HG03108 (cell line): ENCODE data around the gene CCDC93.
"Not testable (repeated sequence)": the region's sequence is repeated elsewhere in the genome, so short reads cannot be mapped to it uniquely, and the experiment has no call there.

Experiments
- ATAC-seq: cut with Tn5 transposase; IDR thresholded peaks from one replicate; pipeline ENCODE4 v1.9.1; 2021; ENCODE audit warnings: moderate library complexity; ENCODE audit not compliant: unreplicated experiment

The CCDC93 gene

GRCh38 chr2:117957616-117958015 lies 56.3 kb downstream of the CCDC93 start:
- ATAC-seq, result no peak

GRCh38 chr2:117956036-117956796 lies 57.7 kb downstream of the CCDC93 start:
- no peak for ATAC-seq

DNA sequence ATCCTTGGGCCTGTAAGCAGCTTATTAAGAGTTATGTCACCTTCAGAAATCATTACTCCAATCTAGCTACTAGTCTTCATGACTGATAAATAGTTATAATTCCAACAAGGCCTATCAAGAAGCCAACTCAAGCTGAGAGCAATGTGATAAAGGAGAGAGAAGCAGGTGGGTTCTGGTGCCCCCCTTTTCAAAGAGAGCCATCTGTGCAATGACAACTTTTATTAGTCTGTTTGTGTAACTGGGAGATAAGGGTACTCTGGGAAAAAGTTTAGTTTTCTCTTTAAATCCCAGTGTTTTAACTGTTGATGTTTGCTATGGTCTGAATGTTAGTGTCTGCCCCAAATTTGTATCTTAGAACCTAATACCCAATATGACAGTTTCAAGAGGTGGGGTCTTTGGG lies 60.6 kb downstream of the CCDC93 start:
- ATAC-seq, result no peak

- ATAC-seq, result no peak
Measured at GRCh38 chr2:117952701-117953100, 61.2 kb downstream of the CCDC93 start.

DNA sequence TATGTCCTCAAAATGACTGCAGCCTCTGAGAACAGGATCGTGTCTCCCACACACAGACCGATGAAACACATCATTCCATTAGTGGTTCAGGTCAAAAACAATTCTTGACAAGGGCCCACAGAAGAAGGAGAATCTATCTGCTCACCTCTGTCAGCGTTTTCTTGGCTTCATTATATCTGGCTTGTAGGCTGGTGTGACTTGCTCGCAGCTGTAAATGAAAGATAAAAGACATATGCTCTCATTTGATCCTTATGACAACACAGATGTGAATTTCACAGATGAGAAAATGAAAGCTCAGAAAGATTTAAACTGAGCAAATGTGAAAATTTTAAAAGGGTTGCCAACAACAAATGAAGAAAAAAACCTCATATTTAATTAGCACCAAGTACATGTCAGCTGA lies 61.6 kb downstream of the CCDC93 start:
- no peak for ATAC-seq

DNA sequence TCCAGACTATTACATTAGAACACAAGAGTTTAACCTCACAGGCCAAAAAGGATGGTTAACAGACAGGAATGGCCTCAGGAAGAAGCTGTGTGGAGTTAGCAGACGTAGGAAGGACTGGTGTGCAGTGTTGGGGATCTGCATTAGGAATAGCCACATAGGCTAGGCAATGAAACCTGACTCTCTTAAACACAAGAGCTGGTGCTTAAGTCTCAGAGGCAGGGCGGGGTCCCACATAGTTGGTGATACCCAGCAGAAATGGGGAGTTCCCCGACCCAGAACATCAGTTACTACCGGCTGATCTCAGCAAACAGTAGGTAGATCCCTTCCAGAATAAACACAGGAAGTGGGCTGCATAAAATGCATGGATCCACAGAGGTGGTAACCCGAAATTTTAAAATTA lies 64.1 kb downstream of the CCDC93 start:
- no peak for ATAC-seq

GRCh38 chr2:117948615-117949014 lies 65.3 kb downstream of the CCDC93 start:
- ATAC-seq, result no peak

DNA sequence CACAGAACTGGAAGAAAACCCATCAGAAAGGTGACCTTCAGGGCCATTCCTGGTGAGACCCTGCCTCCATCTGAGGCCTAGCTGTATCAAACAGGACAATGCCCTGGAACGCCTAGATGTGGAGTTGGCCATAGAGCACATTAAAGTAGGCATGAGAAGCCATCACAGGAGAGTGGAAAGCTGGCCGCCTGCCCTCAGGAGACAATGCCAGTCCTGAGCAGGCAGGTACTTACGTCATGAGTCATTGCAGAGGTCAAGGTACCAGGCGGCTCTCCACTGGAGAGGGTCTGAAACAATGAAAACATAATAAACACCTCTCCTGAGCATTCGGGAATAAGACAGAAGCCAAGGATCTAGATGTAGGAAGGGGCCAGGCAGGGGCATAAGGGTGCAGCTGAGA lies 68.6 kb downstream of the CCDC93 start:
- ATAC-seq, result no peak

- ATAC-seq, result no peak
Measured at GRCh38 chr2:117944816-117945215, 69.1 kb downstream of the CCDC93 start.

DNA sequence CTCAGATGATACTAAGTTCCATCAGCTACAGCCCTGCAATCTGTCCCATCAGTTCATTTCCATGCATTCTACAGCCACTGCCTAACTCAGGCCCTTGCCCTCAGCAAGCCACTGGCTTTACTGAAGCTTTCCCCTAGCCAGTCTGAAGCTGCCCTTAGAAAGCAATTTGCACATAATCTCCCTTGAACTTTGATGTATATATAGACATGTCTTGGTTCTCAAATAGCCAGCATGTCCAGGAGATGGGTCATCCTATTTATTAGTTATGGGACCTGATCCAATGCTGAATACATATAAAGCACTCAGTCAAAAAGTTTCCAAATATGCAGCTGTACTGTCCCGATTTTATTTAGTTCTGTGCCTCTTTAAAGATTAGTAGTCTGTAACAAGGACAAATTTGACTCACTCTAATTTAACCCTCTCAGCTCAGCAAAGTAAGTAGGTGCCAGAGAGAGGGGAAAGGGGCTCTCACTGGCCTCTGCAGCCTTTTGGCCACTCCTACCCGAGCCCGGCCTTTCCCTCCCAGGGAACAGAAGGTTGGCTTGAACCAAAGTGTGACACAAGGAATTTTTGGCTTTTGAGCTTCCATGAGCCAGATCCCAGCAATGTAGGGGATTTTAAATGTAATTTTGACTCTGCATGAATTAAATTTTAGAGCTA lies 70.7 kb downstream of the CCDC93 start:
- ATAC-seq, result no peak

GRCh38 chr2:117942551-117942950 lies 71.3 kb downstream of the CCDC93 start:
- no peak for ATAC-seq

DNA sequence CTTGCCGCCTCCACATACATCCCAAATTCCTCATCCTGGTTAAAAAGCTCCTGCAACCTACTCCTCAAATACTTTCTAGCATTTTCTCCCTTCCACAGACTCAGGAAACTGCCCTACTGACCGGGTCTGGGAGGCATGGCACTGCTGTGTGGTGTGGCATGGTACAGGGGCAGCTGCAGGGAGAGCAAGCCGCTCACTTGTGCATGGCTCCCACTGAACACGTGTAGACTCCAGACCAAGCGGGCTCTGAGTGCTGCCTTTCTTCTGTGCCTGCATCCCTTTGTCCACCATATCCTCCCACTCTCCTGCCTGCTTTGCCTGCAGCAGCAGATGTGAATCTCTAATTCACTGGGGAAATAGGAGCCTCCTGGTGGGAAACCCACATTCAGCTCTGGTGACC lies 72.2 kb downstream of the CCDC93 start:
- no peak for ATAC-seq

DNA sequence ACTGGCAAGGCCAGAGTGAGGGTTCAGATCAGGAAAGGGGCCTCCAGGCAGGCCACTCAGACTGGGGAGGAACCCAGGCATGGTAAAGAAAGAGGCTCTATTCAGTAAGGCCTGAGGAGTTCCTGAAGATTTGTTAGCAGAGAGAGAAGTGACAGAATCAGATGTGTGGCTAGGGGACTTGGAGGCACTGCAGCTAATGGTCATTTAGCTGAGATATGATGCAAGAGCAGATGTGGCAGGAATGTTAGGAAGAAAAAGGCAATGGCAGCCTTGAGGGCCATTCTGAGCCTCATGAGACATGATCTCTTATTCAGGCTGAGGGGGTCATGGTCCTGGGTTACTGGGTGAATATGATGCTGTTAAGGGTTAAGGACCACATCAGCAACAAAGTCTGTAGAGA lies 73.4 kb downstream of the CCDC93 start:
- ATAC-seq, result no peak

DNA sequence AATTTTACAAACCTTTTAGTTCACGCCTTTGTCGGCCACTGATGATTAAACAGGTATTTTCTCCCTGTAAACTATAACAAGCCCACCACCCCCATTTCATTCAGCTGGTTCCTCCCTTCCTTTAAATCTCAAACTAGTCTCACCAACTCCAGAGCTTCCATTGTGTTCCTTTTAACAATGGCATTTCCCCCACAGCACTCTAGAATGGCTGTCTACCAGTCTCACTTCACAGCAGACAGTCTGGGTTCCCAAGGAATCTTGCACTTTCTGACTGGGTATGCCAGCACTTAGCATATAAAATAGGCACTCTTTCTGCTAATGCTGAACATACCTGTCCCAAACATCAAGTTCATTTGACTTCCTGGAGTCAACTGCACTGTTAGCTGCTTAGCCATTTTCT lies 75.3 kb downstream of the CCDC93 start:
- no peak for ATAC-seq

DNA sequence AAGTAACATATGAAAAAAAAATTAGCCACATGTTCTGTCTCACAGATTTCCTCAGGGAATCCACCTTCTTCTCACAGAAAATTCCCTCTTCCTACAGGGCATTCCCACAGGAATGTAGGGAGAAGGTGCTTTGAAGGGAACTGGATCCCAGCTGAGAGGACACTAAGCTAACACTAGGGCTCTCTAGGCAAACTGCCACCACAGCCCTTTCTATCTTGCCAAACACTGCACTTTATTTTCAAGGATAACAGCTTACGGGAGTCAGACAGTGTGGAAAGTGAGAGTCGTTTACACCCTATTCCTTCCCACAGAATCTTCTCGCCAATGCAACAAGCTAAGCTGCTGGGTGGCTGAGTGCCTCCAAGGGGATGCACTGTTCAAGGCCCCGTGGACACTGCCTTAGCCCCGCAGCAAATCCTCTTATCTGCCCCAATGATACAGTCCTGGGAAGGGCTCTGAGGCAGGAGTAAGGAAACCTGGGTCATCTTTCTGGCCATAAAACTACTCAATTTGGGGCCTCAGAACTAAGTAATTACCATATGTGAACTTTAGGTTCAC lies 76.9 kb downstream of the CCDC93 start:
- no peak for ATAC-seq

GRCh38 chr2:117935954-117936353 lies 77.9 kb downstream of the CCDC93 start:
- no peak for ATAC-seq

GRCh38 chr2:117935456-117935855 lies 78.4 kb downstream of the CCDC93 start:
- ATAC-seq, result no peak

- ATAC-seq, result no peak
Measured at GRCh38 chr2:117933884-117934354, 80.0 kb downstream of the CCDC93 start.

- ATAC-seq, result no peak
Measured at GRCh38 chr2:117931978-117932377, 81.9 kb downstream of the CCDC93 start.

DNA sequence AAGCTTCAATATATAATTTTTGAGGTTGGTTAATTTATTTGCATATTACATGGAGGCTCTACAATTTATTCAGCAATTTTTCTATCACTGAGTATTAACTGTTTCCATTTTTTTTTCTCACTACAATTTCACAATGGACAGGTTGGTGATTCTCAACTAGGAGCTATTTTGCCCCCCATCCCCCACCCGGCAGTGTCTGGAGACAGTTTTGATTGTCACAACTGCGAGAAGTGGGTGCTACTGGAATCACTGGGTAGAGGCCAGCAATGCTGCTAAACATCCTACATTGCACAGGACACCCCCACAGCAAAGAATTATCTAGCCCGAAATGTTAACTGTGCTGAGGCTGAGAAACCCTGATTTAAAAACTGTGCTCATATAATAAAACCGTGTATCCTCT lies 82.6 kb downstream of the CCDC93 start:
- ATAC-seq, result no peak

DNA sequence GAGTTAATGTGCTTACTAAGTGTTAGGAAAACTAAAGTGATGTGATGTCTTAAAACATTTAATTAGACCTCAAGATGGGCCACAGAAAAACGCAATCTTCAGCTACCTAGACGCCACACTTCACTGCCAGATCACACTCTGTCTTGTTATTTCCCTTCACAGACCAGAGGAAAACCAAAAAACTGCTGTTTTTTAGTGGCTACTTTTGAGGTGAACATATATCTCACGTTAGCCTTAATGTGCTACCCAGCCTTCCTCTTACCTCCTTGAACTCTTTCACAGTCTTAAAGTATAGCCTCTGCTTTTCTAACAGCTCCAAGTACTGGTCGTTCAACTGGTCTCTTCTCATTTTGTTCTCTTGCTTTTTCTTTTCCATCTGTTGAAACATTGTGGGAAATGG lies 83.1 kb downstream of the CCDC93 start:
- no peak for ATAC-seq

GRCh38 chr2:117923471-117923870 lies 90.4 kb downstream of the CCDC93 start:
- ATAC-seq, result not testable (repeated sequence)
